Lower lobe of right lung (tissue), 2 donors: ENCODE results near the gene HOXA9. TPM values are rescaled to one million over a fixed set of nuclear protein-coding genes. Genes with fewer than 3 reads are reported as not detected.

ENCODE experiments used
- ATAC-seq, 2 donors: fragments of 200-7000 bp; cut with Tn5 transposase; one replicate each; pipeline ENCODE4 v1.9.1; 2020 to 2022; ENCODE audit warnings: mild to moderate bottlenecking in 2 of 2, moderate library complexity in 2 of 2
- DNase-seq: peaks from one replicate; pipeline ENCODE4 v3.0.0-alpha.2; 2020
- H3K27ac ChIP-seq: fragments of 200-600 bp; one replicate; pipeline ENCODE4 v1.8.0; 2022
- H3K27me3 ChIP-seq: fragments of 200-600 bp; one replicate; pipeline ENCODE4 v1.8.0; 2022; ENCODE audit warnings: low read depth
- H3K36me3 ChIP-seq: fragments of 200-600 bp; one replicate; pipeline ENCODE4 v1.8.0; 2022; ENCODE audit warnings: mild to moderate bottlenecking
- H3K4me1 ChIP-seq: fragments of 200-600 bp; one replicate; pipeline ENCODE4 v1.8.0; 2022
- H3K4me3 ChIP-seq: fragments of 200-600 bp; one replicate; pipeline ENCODE4 v1.8.0; 2022; ENCODE audit warnings: mild to moderate bottlenecking
- H3K9me3 ChIP-seq: fragments of 200-600 bp; one replicate; pipeline ENCODE4 v1.8.0; 2022
- CTCF ChIP-seq: fragments of 200-600 bp; IDR thresholded peaks from one replicate; pipeline ENCODE4 v1.8.0; 2022; ENCODE audit warnings: antibody characterized with exemption, mild to moderate bottlenecking
- intact Hi-C: fragments of 100-400 bp; cut with DNase I; formaldehyde crosslinking; loops from one replicate; pipeline ENCODE4 v1.11.0; 2022
- total RNA-seq: library from RNA; stranded (reverse); fragmentation: NEBNext Ultra II Directional; extraction: Animal tissue kit (Norgen Biotek cat#: 25700); gene quantifications from one replicate; pipeline ENCODE4 v1.2.1, GENCODE V29; 2021
- donor health status: DM: no; HTN: yes; CAD: no; lungs with severe emphysema.

Gene HOXA9
- total RNA-seq, 1 donor from 2014 or later: 1.7 TPM

- Histone ChIP-seq H3K4me3 (no peak overlapping the region), H3K4me1 (peaks cover 58% of the 10 kb centered on the region), H3K27me3 (peaks cover 100% of the 10 kb centered on the region), H3K27ac (no peak overlapping the region), H3K36me3 (no peaks in the 10 kb centered on the region), H3K9me3 (no peaks in the 10 kb centered on the region)
- TF ChIP-seq CTCF: no peak
- ATAC-seq (no peak), DNase-seq (no peak)
- intact Hi-C loops: no loop called here
Observed at GRCh38 chr7:27187475-27188385, 22.4 kb upstream of the HOXA9 start.

- no peak overlapping the region for H3K4me3 ChIP-seq
Observed at GRCh38 chr7:27186668-27187474, 21.5 kb upstream of the HOXA9 start.

GRCh38 chr7:27185854-27186667 lies 20.7 kb upstream of the HOXA9 start:
- Histone ChIP-seq H3K27me3 (peaks cover 100% of the 10 kb centered on the region), H3K4me3 (no peak overlapping the region), H3K36me3 (no peaks in the 10 kb centered on the region), H3K4me1 (peaks cover 47% of the 10 kb centered on the region), H3K27ac (no peak overlapping the region), H3K9me3 (no peaks in the 10 kb centered on the region)
- ATAC-seq (no peak), DNase-seq (no peak)
- intact Hi-C loops: no loop called here
- TF ChIP-seq CTCF: no peak

More at GRCh38 chr7:27186668-27187474, 21.5 kb upstream of the HOXA9 start:
- Histone ChIP-seq H3K36me3 (no peaks in the 10 kb centered on the region), H3K9me3 (no peaks in the 10 kb centered on the region), H3K27me3 (peaks cover 100% of the 10 kb centered on the region), H3K27ac (no peak overlapping the region), H3K4me1 (peaks cover 50% of the 10 kb centered on the region)
- intact Hi-C loops: no loop called here
- no peak for DNase-seq
- ATAC-seq: no peak
- no peak for TF ChIP-seq CTCF

- no peaks in the 10 kb centered on the region for H3K9me3 ChIP-seq
- TF ChIP-seq CTCF: no peak
- no peak for DNase-seq
Observed at GRCh38 chr7:27185013-27185853, 19.9 kb upstream of the HOXA9 start, which contains the start of gene HOXA11. HOXA11 (minus strand) TSS chr7:27185232; CDS start chr7:27185144, 88 bp downstream.

More at GRCh38 chr7:27185013-27185853, 19.9 kb upstream of the HOXA9 start, which contains the start of gene HOXA11:
- Histone ChIP-seq H3K27me3 (peaks cover 99% of the 10 kb centered on the region), H3K4me1 (peaks cover 47% of the 10 kb centered on the region), H3K36me3 (no peaks in the 10 kb centered on the region), H3K27ac (no peak within 1 kb of the TSS), H3K4me3 (peak within 1 kb of the TSS; percentile 40)
- no peak for ATAC-seq
- intact Hi-C loops: no loop called here
